Bronchial epithelial cell (primary cell): Measurements from ENCODE around the gene RNF32. TPM values are rescaled to one million over a fixed set of nuclear protein-coding genes. Genes with fewer than 3 reads are reported as not detected.
"Not testable (repeated sequence)": the region's sequence is repeated elsewhere in the genome, so short reads cannot be mapped to it uniquely, and the experiment has no call there.

Source experiments
- DNase-seq: peaks from one replicate; pipeline ENCODE4 v3.0.0-alpha.2; 2010; ENCODE audit warnings: low read depth
- FAIRE-seq: peaks from 2 replicates; lab custom pipeline; 2011; peaks lifted over from hg19 to GRCh38; lab: Jason Lieb, UNC
- H3K27me3 ChIP-seq: 2 replicates; pipeline ENCODE4 v1.5.1; 2011; ENCODE audit warnings: low read length; ENCODE audit not compliant: control insufficient read depth, insufficient read depth
- H3K36me3 ChIP-seq: 2 replicates; pipeline ENCODE4 v1.5.1; 2011; ENCODE audit warnings: low read length; ENCODE audit not compliant: control insufficient read depth, insufficient read depth
- H3K4me3 ChIP-seq: 2 replicates; pipeline ENCODE4 v1.5.1; 2011; ENCODE audit warnings: mild to moderate bottlenecking, low read depth, low read length, control low read depth
- total RNA-seq: library from RNA; depleted of rRNA; stranded (reverse); fragments of >200 nt; gene quantifications from 2 replicates; pipeline ENCODE4 v1.2.1, GENCODE V29; 2014
- TF ChIP-seq, protein P1 (sequence below): IDR thresholded peaks from 2 replicates; pipeline ENCODE4 v1.5.1; 2011; ENCODE audit warnings: mild to moderate bottlenecking, moderate library complexity, low read length, control low read depth, inconsistent platforms; ENCODE audit not compliant: insufficient read depth, severe bottlenecking

The RNF32 gene
- total RNA-seq, 1 donor from 2014 or later: 1.8 TPM

DNA sequence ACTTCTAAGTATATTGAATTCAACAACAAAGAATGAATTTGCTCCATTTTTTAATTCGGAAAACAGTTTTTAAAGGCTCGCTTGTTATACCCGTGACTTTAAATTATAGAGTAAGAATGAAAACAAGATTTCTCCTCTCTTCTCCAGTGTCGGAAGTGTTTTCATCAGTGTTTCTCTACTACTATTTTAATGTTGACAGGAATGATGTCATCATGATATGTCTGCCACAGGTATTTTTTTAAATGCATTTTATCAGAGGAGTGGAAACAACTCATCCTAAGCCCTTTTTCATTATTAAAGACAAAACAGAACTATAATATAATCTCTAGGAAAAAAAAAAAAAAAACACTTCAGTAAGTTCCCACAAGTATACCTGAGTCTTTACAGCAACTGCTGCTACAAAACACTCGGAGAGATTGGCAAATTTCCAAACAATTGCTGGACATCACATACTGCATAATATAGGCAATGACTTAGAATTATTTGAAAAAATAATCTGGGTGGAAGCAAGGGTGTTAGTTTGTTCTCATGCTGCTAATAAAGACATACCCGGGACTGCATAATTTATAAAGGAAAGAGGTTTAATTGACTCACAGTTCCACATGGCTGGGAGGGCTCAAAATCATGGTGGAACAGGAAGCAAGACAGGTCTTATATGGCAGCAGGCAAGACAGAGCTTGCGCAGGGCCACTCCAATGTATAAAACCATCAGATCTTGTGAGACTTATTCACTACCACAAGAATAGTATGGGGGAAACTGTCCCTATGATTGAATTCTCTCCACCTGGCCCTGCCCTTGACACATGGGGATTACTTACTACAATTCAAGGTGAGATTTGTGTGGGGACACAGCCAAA, 4.8 kb upstream of the RNF32 start:
- FAIRE-seq (no peak), DNase-seq (peak; percentile 82)
- no peak overlapping the region for H3K4me3 ChIP-seq
- TF ChIP-seq, protein P1, sequence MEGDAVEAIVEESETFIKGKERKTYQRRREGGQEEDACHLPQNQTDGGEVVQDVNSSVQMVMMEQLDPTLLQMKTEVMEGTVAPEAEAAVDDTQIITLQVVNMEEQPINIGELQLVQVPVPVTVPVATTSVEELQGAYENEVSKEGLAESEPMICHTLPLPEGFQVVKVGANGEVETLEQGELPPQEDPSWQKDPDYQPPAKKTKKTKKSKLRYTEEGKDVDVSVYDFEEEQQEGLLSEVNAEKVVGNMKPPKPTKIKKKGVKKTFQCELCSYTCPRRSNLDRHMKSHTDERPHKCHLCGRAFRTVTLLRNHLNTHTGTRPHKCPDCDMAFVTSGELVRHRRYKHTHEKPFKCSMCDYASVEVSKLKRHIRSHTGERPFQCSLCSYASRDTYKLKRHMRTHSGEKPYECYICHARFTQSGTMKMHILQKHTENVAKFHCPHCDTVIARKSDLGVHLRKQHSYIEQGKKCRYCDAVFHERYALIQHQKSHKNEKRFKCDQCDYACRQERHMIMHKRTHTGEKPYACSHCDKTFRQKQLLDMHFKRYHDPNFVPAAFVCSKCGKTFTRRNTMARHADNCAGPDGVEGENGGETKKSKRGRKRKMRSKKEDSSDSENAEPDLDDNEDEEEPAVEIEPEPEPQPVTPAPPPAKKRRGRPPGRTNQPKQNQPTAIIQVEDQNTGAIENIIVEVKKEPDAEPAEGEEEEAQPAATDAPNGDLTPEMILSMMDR: no peak
- no peaks in the 10 kb centered on the region for H3K27me3 ChIP-seq
- no peaks in the 10 kb centered on the region for H3K36me3 ChIP-seq

DNA sequence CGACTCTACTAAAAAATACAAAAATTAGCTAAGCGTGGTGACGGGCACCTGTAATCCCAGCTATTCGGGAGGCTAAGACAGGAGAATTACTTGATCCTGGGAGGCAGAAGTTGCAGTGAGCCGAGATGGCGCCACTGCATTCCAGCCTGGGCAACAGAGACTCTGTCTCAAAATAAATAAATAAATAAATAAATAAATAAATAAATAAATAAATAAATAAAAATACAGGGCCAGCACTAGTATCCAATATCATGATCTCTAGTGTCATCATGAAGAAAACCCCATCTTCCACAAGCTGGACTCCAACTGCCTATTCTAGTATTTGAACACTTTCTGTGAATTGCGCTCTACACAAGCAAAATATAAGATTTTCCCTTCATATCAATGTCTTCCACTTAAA, 3.5 kb upstream of the RNF32 start:
- not testable (repeated sequence) for FAIRE-seq, H3K36me3 ChIP-seq, H3K27me3 ChIP-seq, H3K4me3 ChIP-seq, DNase-seq

DNA sequence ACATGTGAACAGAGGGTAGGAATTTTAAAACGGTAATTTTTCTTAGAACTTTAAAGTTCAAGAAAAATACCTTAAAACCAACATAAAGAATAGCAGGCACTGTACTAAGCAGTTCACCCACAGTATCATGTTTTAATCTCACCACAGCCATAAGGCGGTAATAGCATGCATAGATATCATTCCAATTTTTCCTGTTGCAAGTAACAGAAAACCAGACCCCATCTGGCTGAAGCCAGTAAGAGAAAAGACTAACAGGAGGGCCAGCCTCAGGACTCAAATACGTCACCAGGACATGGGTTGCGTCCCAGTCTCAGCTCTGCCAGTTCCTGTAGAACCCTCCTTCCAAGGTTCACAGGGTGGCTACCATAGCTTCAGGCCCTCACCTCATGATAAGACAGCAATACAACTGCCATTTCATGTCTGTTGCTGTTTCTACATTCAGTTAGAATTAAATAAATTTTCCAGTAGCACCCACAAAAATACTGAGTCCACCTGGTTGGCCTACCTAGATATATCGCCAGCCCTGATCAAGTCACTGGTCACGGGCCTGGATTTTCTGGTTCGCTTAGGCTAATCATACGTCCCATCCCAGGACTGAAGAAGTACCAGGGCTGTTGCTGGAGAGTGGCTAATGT, 2.0 kb upstream of the RNF32 start:
- no peaks in the 10 kb centered on the region for H3K27me3 ChIP-seq
- DNase-seq (no peak), FAIRE-seq (no peak)
- TF ChIP-seq, protein P1: no peak
- no peak overlapping the region for H3K4me3 ChIP-seq
- no peaks in the 10 kb centered on the region for H3K36me3 ChIP-seq

DNA sequence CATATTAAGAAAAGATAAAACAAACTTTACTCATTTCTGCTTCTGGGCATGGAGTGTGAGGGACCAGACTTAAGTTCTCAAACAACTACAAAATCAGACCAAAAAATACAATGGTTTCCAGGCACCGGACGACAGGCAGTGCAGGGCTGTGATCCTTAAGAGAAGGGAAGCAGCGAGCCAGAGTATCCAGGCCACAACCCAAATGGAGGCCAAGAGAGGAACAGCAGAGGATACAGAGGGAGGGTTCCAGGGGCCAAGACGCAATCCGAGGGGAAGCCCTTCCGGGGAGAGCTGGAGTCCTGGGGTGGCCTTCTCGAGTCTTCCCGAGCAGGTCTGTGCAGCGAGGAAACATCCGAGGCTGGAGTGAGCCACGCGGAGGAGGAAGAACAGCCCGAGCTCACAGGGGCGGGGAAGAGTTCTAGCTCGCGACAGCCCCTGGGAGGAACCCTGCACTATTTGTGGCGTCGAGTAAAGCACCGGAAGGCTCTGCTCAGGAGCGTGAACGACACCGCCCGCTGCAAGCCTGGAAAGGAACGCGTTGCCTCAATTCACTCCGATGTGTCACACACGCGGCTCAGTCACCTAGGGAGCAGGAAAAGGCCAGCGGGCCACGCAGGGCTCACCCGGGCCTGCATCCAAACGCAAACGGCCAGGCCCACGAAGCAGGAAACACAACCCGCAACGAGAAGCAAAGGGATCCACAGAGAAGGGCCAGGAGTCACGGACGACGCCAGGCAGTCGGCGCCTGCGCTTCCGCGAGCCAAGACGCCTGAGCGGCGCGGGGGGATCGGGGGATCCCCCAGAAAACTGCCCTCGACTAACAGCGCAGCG, 933 bp upstream of the RNF32 start:
- Histone ChIP-seq H3K4me3 (peak overlapping the region; percentile 74), H3K27me3 (no peaks in the 10 kb centered on the region), H3K36me3 (no peaks in the 10 kb centered on the region)
- FAIRE-seq: no peak
- TF ChIP-seq, protein P1: no peak
- no peak for DNase-seq

DNA sequence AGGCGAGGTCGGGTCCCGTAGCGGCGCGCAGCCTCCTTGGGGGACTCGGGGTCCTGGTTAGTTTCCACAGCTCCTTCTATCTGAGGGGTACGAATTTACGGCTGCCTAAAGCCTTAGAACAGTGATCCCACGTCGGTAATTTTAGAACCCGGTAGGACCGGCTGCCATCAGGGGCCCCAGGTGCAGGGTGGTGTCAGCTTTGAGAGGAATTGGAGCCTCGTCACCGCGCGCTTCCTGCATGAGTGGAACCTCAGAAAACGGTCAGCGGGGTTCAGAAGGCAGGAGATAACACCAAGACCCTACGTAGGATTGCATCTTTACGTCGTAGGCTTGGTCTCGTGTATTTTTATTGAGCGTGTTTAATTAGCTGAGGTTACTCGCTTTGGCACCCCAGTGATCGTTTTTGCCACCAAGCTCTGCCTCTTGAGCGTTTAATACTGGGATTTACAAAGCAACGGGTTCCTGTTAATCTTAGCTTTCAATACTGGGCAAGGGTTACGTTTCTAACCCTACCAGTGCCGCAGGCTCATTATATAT, 443 bp downstream of the RNF32 start:
- H3K4me3 ChIP-seq: peak overlapping the region; percentile 74
- TF ChIP-seq, protein P1: no peak
- H3K36me3 ChIP-seq: no peaks in the 10 kb centered on the region
- DNase-seq (peak; percentile 61), FAIRE-seq (no peak)
- no peaks in the 10 kb centered on the region for H3K27me3 ChIP-seq
